Measurements from ENCODE around the gene PER3.

Gene PER3

DNA sequence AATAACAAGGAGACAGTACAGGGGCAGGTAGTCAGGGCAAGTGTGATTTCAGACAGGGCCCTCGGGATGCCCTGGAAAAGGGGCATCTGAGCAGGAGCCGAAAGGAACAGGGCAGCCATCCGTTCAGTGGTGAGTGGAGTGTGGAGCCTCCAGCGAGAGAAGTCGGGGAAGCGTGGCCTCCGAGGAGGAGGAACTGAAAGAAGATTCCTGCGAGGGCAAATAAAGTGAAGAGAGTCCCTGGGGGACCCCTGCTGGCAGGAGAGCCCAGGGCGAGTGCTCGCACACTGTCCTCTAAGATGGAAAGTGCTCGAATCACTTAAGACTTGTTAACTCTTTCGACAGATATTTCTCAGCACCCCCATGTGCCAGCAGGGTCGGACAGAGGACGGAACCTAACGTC is 72.3 kb downstream of the PER3 start (continued):
- TF ChIP-seq, protein P1, sequence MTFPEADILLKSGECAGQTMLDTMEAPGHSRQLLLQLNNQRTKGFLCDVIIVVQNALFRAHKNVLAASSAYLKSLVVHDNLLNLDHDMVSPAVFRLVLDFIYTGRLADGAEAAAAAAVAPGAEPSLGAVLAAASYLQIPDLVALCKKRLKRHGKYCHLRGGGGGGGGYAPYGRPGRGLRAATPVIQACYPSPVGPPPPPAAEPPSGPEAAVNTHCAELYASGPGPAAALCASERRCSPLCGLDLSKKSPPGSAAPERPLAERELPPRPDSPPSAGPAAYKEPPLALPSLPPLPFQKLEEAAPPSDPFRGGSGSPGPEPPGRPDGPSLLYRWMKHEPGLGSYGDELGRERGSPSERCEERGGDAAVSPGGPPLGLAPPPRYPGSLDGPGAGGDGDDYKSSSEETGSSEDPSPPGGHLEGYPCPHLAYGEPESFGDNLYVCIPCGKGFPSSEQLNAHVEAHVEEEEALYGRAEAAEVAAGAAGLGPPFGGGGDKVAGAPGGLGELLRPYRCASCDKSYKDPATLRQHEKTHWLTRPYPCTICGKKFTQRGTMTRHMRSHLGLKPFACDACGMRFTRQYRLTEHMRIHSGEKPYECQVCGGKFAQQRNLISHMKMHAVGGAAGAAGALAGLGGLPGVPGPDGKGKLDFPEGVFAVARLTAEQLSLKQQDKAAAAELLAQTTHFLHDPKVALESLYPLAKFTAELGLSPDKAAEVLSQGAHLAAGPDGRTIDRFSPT (tag by site-specific recombination; IDR thresholded peaks at IDR 0.05): no peak

DNA sequence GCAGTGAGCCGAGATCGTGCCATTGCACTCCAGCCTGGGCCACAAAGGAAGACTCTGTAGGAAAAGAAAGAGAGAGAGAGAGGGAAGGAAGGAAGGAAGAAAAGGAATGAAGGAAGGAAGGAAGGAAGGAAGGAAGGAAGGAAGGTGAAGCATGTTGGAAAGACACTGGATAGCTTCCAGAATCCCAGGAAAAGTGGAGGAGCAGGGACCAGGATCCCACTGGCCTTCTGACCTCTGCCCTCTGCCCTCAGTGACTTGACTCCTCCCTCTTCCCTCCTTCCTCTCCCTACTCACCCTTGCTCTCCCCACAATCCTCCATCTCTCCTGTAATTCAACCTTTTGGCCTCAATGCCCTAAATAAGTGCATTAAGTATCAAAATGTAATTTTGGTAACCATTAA is 72.9 kb downstream of the PER3 start:
- POLR2A ChIA-PET: no interaction called here
- Histone ChIP-seq H3K4me1 (ENCODE audit: control insufficient read depth, insufficient read depth, low read length) (peaks cover 4% of the 10 kb centered on the region; the same call in 1 of the 2 replicates), H3K4me3 (ENCODE audit: low read depth, low read length) (no peak overlapping the region), H3K27ac (ENCODE audit: extremely low read depth, low read depth, low read length) (no peak overlapping the region), H3K9me3 (ENCODE audit: control insufficient read depth, insufficient read depth, low read depth, low read length) (no peaks in the 10 kb centered on the region), H3K36me3 (ENCODE audit: control insufficient read depth in 2 of 2, insufficient read depth in 1 of 2, low read length in 2 of 2) (no peaks in the 10 kb centered on the region)
- TF ChIP-seq ZNF366 (tag by site-specific recombination; conservative IDR thresholded peaks at IDR 0.05): peak; percentile 94
- no peak for TF ChIP-seq HOXA7 (CRISPR knock-in tag; IDR thresholded peaks at IDR 0.05; ENCODE audit: borderline replicate concordance)
- CTCF ChIA-PET: interaction anchor here (0.6 kb wide), 1 partner anchor 51 kb away, joined by 3 read pairs; no protein-coding TSS in a partner anchor

DNA sequence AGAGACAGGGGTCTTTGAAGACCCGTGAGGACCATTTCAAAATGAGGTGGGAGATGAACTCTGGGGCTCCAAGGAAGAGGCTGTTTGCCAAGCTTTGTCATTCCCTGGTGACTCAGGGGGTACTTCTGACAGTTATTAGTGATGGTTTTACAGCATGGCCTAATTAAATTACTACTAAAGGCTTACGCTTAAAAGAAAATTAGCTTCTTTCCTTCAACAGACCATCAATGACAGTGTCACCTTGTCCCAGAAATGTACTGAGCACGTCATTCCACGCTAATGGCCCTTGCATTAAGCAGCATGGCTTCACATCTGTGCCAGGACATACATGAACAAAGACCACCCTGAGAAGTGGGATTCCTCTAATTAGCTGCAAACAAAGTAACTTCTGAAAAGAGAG is 73.9 kb downstream of the PER3 start:
- POLR2A ChIA-PET: no interaction called here
- TF ChIP-seq ZNF202 (tag by site-specific recombination; IDR thresholded peaks at IDR 0.05; ENCODE audit: borderline replicate concordance): no peak
- TF ChIP-seq ZNF521 (tag by site-specific recombination; IDR thresholded peaks at IDR 0.05): no peak
- TF ChIP-seq, protein P2, sequence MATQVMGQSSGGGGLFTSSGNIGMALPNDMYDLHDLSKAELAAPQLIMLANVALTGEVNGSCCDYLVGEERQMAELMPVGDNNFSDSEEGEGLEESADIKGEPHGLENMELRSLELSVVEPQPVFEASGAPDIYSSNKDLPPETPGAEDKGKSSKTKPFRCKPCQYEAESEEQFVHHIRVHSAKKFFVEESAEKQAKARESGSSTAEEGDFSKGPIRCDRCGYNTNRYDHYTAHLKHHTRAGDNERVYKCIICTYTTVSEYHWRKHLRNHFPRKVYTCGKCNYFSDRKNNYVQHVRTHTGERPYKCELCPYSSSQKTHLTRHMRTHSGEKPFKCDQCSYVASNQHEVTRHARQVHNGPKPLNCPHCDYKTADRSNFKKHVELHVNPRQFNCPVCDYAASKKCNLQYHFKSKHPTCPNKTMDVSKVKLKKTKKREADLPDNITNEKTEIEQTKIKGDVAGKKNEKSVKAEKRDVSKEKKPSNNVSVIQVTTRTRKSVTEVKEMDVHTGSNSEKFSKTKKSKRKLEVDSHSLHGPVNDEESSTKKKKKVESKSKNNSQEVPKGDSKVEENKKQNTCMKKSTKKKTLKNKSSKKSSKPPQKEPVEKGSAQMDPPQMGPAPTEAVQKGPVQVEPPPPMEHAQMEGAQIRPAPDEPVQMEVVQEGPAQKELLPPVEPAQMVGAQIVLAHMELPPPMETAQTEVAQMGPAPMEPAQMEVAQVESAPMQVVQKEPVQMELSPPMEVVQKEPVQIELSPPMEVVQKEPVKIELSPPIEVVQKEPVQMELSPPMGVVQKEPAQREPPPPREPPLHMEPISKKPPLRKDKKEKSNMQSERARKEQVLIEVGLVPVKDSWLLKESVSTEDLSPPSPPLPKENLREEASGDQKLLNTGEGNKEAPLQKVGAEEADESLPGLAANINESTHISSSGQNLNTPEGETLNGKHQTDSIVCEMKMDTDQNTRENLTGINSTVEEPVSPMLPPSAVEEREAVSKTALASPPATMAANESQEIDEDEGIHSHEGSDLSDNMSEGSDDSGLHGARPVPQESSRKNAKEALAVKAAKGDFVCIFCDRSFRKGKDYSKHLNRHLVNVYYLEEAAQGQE (tag by site-specific recombination; IDR thresholded peaks at IDR 0.05): no peak
- no peak for TF ChIP-seq TRIM28 (IDR thresholded peaks at IDR 0.05; ENCODE audit: borderline replicate concordance, low read length)
- no peak for TF ChIP-seq ZNF341 (tag by site-specific recombination; IDR thresholded peaks at IDR 0.05; ENCODE audit: low read depth)
- TF ChIP-seq, protein P3, sequence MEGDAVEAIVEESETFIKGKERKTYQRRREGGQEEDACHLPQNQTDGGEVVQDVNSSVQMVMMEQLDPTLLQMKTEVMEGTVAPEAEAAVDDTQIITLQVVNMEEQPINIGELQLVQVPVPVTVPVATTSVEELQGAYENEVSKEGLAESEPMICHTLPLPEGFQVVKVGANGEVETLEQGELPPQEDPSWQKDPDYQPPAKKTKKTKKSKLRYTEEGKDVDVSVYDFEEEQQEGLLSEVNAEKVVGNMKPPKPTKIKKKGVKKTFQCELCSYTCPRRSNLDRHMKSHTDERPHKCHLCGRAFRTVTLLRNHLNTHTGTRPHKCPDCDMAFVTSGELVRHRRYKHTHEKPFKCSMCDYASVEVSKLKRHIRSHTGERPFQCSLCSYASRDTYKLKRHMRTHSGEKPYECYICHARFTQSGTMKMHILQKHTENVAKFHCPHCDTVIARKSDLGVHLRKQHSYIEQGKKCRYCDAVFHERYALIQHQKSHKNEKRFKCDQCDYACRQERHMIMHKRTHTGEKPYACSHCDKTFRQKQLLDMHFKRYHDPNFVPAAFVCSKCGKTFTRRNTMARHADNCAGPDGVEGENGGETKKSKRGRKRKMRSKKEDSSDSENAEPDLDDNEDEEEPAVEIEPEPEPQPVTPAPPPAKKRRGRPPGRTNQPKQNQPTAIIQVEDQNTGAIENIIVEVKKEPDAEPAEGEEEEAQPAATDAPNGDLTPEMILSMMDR (tag by site-specific recombination; IDR thresholded peaks at IDR 0.05): no peak
- no peak for TF ChIP-seq ZNF501 (tag by site-specific recombination; IDR thresholded peaks at IDR 0.05)
- TF ChIP-seq ZNF510 (tag by site-specific recombination; IDR thresholded peaks at IDR 0.05; ENCODE audit: insufficient replicate concordance): no peak
- TF ChIP-seq ZFP41 (tag by site-specific recombination; IDR thresholded peaks at IDR 0.05; ENCODE audit: borderline replicate concordance): no peak
- TF ChIP-seq, protein P4, sequence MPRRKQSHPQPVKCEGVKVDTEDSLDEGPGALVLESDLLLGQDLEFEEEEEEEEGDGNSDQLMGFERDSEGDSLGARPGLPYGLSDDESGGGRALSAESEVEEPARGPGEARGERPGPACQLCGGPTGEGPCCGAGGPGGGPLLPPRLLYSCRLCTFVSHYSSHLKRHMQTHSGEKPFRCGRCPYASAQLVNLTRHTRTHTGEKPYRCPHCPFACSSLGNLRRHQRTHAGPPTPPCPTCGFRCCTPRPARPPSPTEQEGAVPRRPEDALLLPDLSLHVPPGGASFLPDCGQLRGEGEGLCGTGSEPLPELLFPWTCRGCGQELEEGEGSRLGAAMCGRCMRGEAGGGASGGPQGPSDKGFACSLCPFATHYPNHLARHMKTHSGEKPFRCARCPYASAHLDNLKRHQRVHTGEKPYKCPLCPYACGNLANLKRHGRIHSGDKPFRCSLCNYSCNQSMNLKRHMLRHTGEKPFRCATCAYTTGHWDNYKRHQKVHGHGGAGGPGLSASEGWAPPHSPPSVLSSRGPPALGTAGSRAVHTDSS (tag by site-specific recombination; IDR thresholded peaks at IDR 0.05): no peak
- no peak for TF ChIP-seq TCF7L2 (IDR thresholded peaks at IDR 0.05; ENCODE audit: borderline replicate concordance, low read depth, low read length)
- no peak for TF ChIP-seq ZNF791 (tag by site-specific recombination; IDR thresholded peaks at IDR 0.05)
- TF ChIP-seq WT1 (tag by site-specific recombination; IDR thresholded peaks at IDR 0.05): no peak
- TF ChIP-seq ZXDB (tag by site-specific recombination; IDR thresholded peaks at IDR 0.05): no peak
- TF ChIP-seq ZNF416 (tag by site-specific recombination; IDR thresholded peaks at IDR 0.05): no peak
- no peak for TF ChIP-seq ZNF623 (tag by site-specific recombination; IDR thresholded peaks at IDR 0.05)
- Histone ChIP-seq H3K4me1 (ENCODE audit: control insufficient read depth, insufficient read depth, low read length) (no peaks in the 10 kb centered on the region), H3K27ac (ENCODE audit: extremely low read depth, low read depth, low read length) (no peak overlapping the region), H3K4me3 (ENCODE audit: low read depth, low read length) (no peak overlapping the region), H3K9me3 (ENCODE audit: control insufficient read depth, insufficient read depth, low read depth, low read length) (no peaks in the 10 kb centered on the region), H3K36me3 (ENCODE audit: control insufficient read depth in 2 of 2, insufficient read depth in 1 of 2, low read length in 2 of 2) (no peaks in the 10 kb centered on the region)
- CTCF ChIA-PET: interaction anchor here (0.6 kb wide), 1 partner anchor 50 kb away, joined by 3 read pairs; no protein-coding TSS in a partner anchor

Data from HEK293 (cell line).